Endothelial cell of umbilical vein (primary cell): ENCODE data around the gene ZBTB44. TPM values are rescaled to one million over a fixed set of nuclear protein-coding genes. Genes with fewer than 3 reads are reported as not detected.

Source experiments
- BruUV-seq: library from RNA; stranded (reverse); fragments of 400-500 nt; replicated peaks from 2 replicates; lab custom pipeline; 2021; lab: Mats Ljungman, UMichigan
- CTCF ChIA-PET: fragments of 300-600, 350-600 bp; sonication (Branson Sonifier 250); formaldehyde crosslinking; loops from one replicate; lab custom pipeline; 2021; ENCODE audit warnings: antibody characterized with exemption, inconsistent platforms; lab: Charles Lee
- POLR2A ChIA-PET: fragments of 300-600, 350-600 bp; sonication (Branson Sonifier 250); formaldehyde crosslinking; loops from one replicate; lab custom pipeline; 2021; ENCODE audit warnings: antibody characterized with exemption, inconsistent platforms; lab: Charles Lee
- DNase-seq: peaks from one replicate; pipeline ENCODE4 v3.0.0-alpha.2; 2011; ENCODE audit warnings: low read depth, low spot score
- FAIRE-seq: peaks from 2 replicates; lab custom pipeline; 2011; peaks lifted over from hg19 to GRCh38; lab: Jason Lieb, UNC
- H2AFZ ChIP-seq: 2 replicates; pipeline ENCODE4 v1.6.0; 2012; ENCODE audit warnings: low read depth, low read length, control low read depth, inconsistent platforms
- H3K27ac ChIP-seq: 2 replicates; pipeline ENCODE4 v1.5.1; 2011; ENCODE audit warnings: low read depth, mild to moderate bottlenecking, control low read depth, low read length, moderate library complexity; ENCODE audit not compliant: insufficient read depth
- H3K27me3 ChIP-seq, 2 experiments: 2 replicates each; pipeline versions ENCODE4 v1.6.0 to v1.6.1; 2011; ENCODE audit warnings: low read length in 2 of 2, mixed read lengths in 1 of 2; ENCODE audit not compliant: control insufficient read depth in 2 of 2, insufficient read depth in 2 of 2
- H3K36me3 ChIP-seq, 2 experiments: 2 replicates in 1 of 2; 3 replicates in 1 of 2; pipeline ENCODE4 v1.5.1; 2011; ENCODE audit warnings: low read length in 2 of 2, mild to moderate bottlenecking in 1 of 2, moderate library complexity in 1 of 2; ENCODE audit not compliant: control insufficient read depth in 2 of 2, insufficient read depth in 2 of 2; ENCODE audit errors: extremely low read depth in 1 of 2
- H3K4me1 ChIP-seq: 3 replicates; pipeline ENCODE4 v1.5.1; 2011; ENCODE audit warnings: mild to moderate bottlenecking, low read length; ENCODE audit not compliant: control insufficient read depth, insufficient read depth; ENCODE audit errors: extremely low read depth
- H3K4me2 ChIP-seq: 2 replicates; pipeline ENCODE4 v1.6.1; 2011; ENCODE audit warnings: low read length, control low read depth, mixed read lengths; ENCODE audit not compliant: insufficient read depth
- H3K4me3 ChIP-seq, 3 experiments: fragments of 200-600 bp in 1 of 3; sonication (generic), shearing (Covaris generic) in 1 of 3; replicated peaks in 1 of 3; 2 replicates each; pipeline ENCODE4 v1.5.1; 2011 to 2016; ENCODE audit warnings: control low read depth in 3 of 3, low read length in 3 of 3, mild to moderate bottlenecking in 2 of 3, inconsistent platforms in 1 of 3, low read depth in 1 of 3, moderate library complexity in 1 of 3; ENCODE audit not compliant: insufficient read depth in 1 of 3
- H3K79me2 ChIP-seq: 2 replicates; pipeline ENCODE4 v1.6.0; 2012; ENCODE audit warnings: low read length, inconsistent platforms; ENCODE audit not compliant: control insufficient read depth, insufficient read depth
- H3K9ac ChIP-seq: replicated peaks from 2 replicates; pipeline ENCODE3; 2011; ENCODE audit warnings: low read length, control low read depth; ENCODE audit not compliant: insufficient read depth; ENCODE audit errors: extremely low read depth
- H3K9me1 ChIP-seq: replicated peaks from 3 replicates; pipeline ENCODE4 v1.6.0; 2011; ENCODE audit warnings: mild to moderate bottlenecking, low read length; ENCODE audit not compliant: control insufficient read depth, insufficient read depth; ENCODE audit errors: extremely low read depth
- H3K9me3 ChIP-seq: replicated peaks from 2 replicates; pipeline ENCODE4 v1.5.1; 2012; ENCODE audit warnings: low read length, inconsistent platforms; ENCODE audit not compliant: control insufficient read depth, insufficient read depth
- H4K20me1 ChIP-seq: replicated peaks from 2 replicates; pipeline ENCODE3; 2011; ENCODE audit warnings: mild to moderate bottlenecking, low read length; ENCODE audit not compliant: control insufficient read depth, insufficient read depth; ENCODE audit errors: extremely low read depth
- EZH2 ChIP-seq: IDR thresholded peaks from 2 replicates; pipeline ENCODE4 v1.6.1; 2012; ENCODE audit warnings: borderline replicate concordance, low read depth, mild to moderate bottlenecking, moderate library complexity, low read length, inconsistent platforms; ENCODE audit not compliant: severe bottlenecking
- FOS ChIP-seq: IDR thresholded peaks from 2 replicates; pipeline ENCODE4 v1.6.1; 2011; ENCODE audit warnings: mild to moderate bottlenecking, low read length, moderate library complexity, borderline replicate concordance; ENCODE audit not compliant: insufficient read depth
- GATA2 ChIP-seq: IDR thresholded peaks from 2 replicates; pipeline ENCODE4 v1.7.0; 2011; ENCODE audit warnings: low read depth, mild to moderate bottlenecking, moderate library complexity, mixed read lengths, low read length; ENCODE audit not compliant: insufficient read length, insufficient read depth
- JUN ChIP-seq: IDR thresholded peaks from 2 replicates; pipeline ENCODE4 v1.6.1; 2011; ENCODE audit warnings: borderline replicate concordance, low read depth; ENCODE audit not compliant: insufficient read length, insufficient read depth
- MYC ChIP-seq: IDR thresholded peaks from one replicate; pipeline ENCODE4 v1.6.1; 2011; ENCODE audit warnings: mild to moderate bottlenecking, low read depth, low read length
- POLR2A ChIP-seq: IDR thresholded peaks from 2 replicates; pipeline ENCODE4 v1.6.1; 2012; ENCODE audit warnings: low read depth, mild to moderate bottlenecking, control low read depth, low read length
- POLR2AphosphoS5 ChIP-seq: IDR thresholded peaks from 2 replicates; pipeline ENCODE4 v1.6.1; 2012; ENCODE audit warnings: low read depth, mild to moderate bottlenecking, control low read depth, low read length, moderate library complexity; ENCODE audit not compliant: insufficient read depth
- dilution Hi-C: fragments of 300-500 bp; cut with MboI; formaldehyde crosslinking; loops from one replicate; pipeline ENCODE4 v1.15.0; 2019; ENCODE audit warnings: low sequenced_read_pairs; ENCODE audit not compliant: extremely low pct_ligation_motif_present
- intact Hi-C: fragments of 100-400 bp; cut with micrococcal nuclease; formaldehyde crosslinking; loops from one replicate; pipeline ENCODE4 v1.10.0; 2022
- polyA plus RNA-seq, 4 experiments: library from polyadenylated mRNA; depleted of rRNA in 3 of 4; stranded (reverse) in 3 of 4; unstranded in 1 of 4; fragments of >200 nt; gene quantifications; 2 replicates each; pipeline versions ENCODE4 v1.2.1 to v1.2.3, GENCODE V29; 2011 to 2012; ENCODE audit warnings: missing spikeins in 1 of 4
- total RNA-seq: library from RNA; stranded (reverse); gene quantifications from 2 replicates; pipeline ENCODE4 v1.2.3, GENCODE V29; 2021
- TF ChIP-seq, protein P1 (sequence below): IDR thresholded peaks from 2 replicates; pipeline ENCODE4 v1.6.1; 2011; ENCODE audit not compliant: insufficient read depth, insufficient read length
- TF ChIP-seq, protein P2 (sequence below), 2 donors: IDR thresholded peaks; 1 replicate in 1 of 2; 2 replicates in 1 of 2; pipeline ENCODE4 v1.5.1; 2011; ENCODE audit warnings: low read length in 2 of 2, mild to moderate bottlenecking in 2 of 2, moderate library complexity in 2 of 2, control low read depth in 1 of 2, inconsistent platforms in 1 of 2, low read depth in 1 of 2; ENCODE audit not compliant: insufficient read depth in 1 of 2; ENCODE audit errors: extremely low read depth in 1 of 2

Gene ZBTB44
- total and polyA plus RNA-seq, 2 donors (not counting 3 experiments of a cell fraction or from before 2014, with no cell fraction given) = 8.7 to 24.4 TPM

DNA sequence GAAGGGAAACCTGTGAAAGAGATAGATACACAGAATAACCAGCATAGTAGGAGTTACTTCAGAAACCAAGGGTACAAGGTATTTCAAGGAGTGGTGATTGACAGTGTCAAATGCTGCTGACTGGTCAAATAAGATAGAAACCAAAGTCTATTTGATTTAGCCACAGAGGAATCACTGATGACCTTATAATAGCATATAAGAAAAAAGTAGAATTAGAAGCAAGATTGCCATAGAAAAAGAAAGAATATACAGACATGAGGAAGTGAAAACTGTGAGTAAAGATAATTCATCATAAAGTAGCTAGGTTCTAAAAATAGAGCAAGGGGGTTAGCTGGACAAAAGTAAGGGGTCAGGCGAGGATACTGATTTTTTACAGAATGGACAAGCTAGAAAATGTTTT, 14.2 kb downstream of the ZBTB44 start:
- ChIA-PET POLR2A (no interaction called here), CTCF (no interaction called here)
- H3K79me2 ChIP-seq = peaks cover 9% of the 10 kb centered on the region

DNA sequence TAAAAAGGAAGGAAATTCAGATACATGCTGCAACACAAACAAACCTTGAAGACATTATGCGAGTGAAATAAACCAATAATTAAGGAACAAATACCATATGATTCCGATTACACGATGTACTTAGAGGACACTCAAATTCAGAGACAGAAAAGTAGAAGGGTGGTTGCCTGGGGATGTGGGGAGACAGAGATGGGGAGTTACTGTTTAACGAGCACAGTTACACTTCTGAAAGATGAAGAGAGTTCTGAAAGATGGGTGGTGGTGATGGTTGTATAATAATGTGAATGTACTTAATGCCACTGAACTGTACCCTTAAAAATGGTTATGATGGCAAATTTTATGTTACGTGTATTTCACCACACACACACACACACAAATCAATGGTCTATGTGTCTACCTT, 14.7 kb downstream of the ZBTB44 start:
- Histone ChIP-seq H3K27me3 (no peaks in the 10 kb centered on the region), H2AFZ (no peak overlapping the region), H3K4me3 (no peak overlapping the region), H3K27ac (no peak overlapping the region), H3K9ac (no peak overlapping the region), H3K4me1 (no peaks in the 10 kb centered on the region), H3K9me3 (no peaks in the 10 kb centered on the region), H3K4me2 (no peak overlapping the region), H3K9me1 (no peaks in the 10 kb centered on the region), H3K36me3 (no peaks in the 10 kb centered on the region), H4K20me1 (no peaks in the 10 kb centered on the region), H3K79me2 (peaks cover 8% of the 10 kb centered on the region)
- ChIA-PET POLR2A (no interaction called here), CTCF (no interaction called here)
- no peak for TF ChIP-seq FOS
- TF ChIP-seq GATA2 = no peak
- TF ChIP-seq, protein P1, sequence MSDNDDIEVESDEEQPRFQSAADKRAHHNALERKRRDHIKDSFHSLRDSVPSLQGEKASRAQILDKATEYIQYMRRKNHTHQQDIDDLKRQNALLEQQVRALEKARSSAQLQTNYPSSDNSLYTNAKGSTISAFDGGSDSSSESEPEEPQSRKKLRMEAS = no peak
- no peak for TF ChIP-seq JUN
- TF ChIP-seq EZH2 = no peak
- TF ChIP-seq, protein P2, sequence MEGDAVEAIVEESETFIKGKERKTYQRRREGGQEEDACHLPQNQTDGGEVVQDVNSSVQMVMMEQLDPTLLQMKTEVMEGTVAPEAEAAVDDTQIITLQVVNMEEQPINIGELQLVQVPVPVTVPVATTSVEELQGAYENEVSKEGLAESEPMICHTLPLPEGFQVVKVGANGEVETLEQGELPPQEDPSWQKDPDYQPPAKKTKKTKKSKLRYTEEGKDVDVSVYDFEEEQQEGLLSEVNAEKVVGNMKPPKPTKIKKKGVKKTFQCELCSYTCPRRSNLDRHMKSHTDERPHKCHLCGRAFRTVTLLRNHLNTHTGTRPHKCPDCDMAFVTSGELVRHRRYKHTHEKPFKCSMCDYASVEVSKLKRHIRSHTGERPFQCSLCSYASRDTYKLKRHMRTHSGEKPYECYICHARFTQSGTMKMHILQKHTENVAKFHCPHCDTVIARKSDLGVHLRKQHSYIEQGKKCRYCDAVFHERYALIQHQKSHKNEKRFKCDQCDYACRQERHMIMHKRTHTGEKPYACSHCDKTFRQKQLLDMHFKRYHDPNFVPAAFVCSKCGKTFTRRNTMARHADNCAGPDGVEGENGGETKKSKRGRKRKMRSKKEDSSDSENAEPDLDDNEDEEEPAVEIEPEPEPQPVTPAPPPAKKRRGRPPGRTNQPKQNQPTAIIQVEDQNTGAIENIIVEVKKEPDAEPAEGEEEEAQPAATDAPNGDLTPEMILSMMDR (IDR thresholded peaks at IDR 0.05; ENCODE audit: extremely low read depth in 1 of 2, insufficient read depth in 1 of 2, low read depth in 1 of 2, low read length in 2 of 2) = no peak
- no peak for TF ChIP-seq POLR2A
- TF ChIP-seq MYC = no peak
- no peak for TF ChIP-seq POLR2AphosphoS5
- FAIRE-seq = no peak
- intact Hi-C loops (no loop called here), dilution Hi-C loops (no loop called here)
- no peak for DNase-seq
- BruUV-seq = no TSS peak

More for the DNA sequence above, 14.2 kb downstream of the ZBTB44 start:
- BruUV-seq = no TSS peak
- Histone ChIP-seq H3K4me2 (no peak overlapping the region), H3K9me3 (no peaks in the 10 kb centered on the region), H3K27ac (no peak overlapping the region), H3K4me3 (no peak overlapping the region), H3K36me3 (no peaks in the 10 kb centered on the region), H3K9me1 (no peaks in the 10 kb centered on the region), H4K20me1 (no peaks in the 10 kb centered on the region), H3K9ac (no peak overlapping the region), H3K4me1 (no peaks in the 10 kb centered on the region), H3K27me3 (no peaks in the 10 kb centered on the region), H2AFZ (no peak overlapping the region)
- no peak for DNase-seq
- intact Hi-C loops (no loop called here), dilution Hi-C loops (no loop called here)
- FAIRE-seq = no peak
- TF ChIP-seq FOS = no peak
- TF ChIP-seq GATA2 = no peak
- no peak for TF ChIP-seq JUN
- no peak for TF ChIP-seq MYC
- TF ChIP-seq POLR2A = no peak
- TF ChIP-seq, protein P1 = no peak
- TF ChIP-seq EZH2 = no peak
- no peak for TF ChIP-seq POLR2AphosphoS5
